WTC11 (cell line): ENCODE measurements around the gene CUL9.

ENCODE experiments used
- NR2C2 ChIP-seq: sonication (generic); formaldehyde crosslinking; IDR thresholded peaks from 2 replicates; pipeline ENCODE4 v1.8.0; 2022; ENCODE audit warnings: mild to moderate bottlenecking, missing genetic modification reagents
- PRDM15 ChIP-seq: sonication (generic); formaldehyde crosslinking; IDR thresholded peaks from 2 replicates; pipeline ENCODE4 v1.8.0; 2022; ENCODE audit warnings: missing genetic modification reagents
- SOX15 ChIP-seq: fragments of 250-450 bp; sonication (Bioruptor Pico); IDR thresholded peaks from 2 replicates; pipeline ENCODE4 v1.9.0; 2021; ENCODE audit warnings: mild to moderate bottlenecking
- TCF7 ChIP-seq: sonication (generic); formaldehyde crosslinking; IDR thresholded peaks from 2 replicates; pipeline ENCODE4 v1.8.0; 2022; ENCODE audit warnings: mild to moderate bottlenecking, low read depth, missing genetic modification reagents, moderate library complexity
- ZBTB21 ChIP-seq: sonication (generic); formaldehyde crosslinking; IDR thresholded peaks from 2 replicates; pipeline ENCODE4 v1.8.1; 2023; ENCODE audit warnings: mild to moderate bottlenecking, missing genetic modification reagents, borderline replicate concordance
- ZNF138 ChIP-seq: sonication (generic); formaldehyde crosslinking; conservative IDR thresholded peaks from 2 replicates; pipeline ENCODE4 v1.8.1; 2022; ENCODE audit warnings: mild to moderate bottlenecking, moderate library complexity, missing genetic modification reagents
- ZNF263 ChIP-seq: sonication (generic); formaldehyde crosslinking; IDR thresholded peaks from 2 replicates; pipeline ENCODE4 v1.8.1; 2022; ENCODE audit warnings: low read depth, mild to moderate bottlenecking, moderate library complexity, missing genetic modification reagents
- ZNF317 ChIP-seq: sonication (generic); formaldehyde crosslinking; IDR thresholded peaks from 2 replicates; pipeline ENCODE4 v1.8.1; 2023; ENCODE audit warnings: low read depth, mild to moderate bottlenecking, moderate library complexity, missing genetic modification reagents, borderline replicate concordance
- ZNF532 ChIP-seq: fragments of 250-450 bp; sonication (Bioruptor Pico); IDR thresholded peaks from 2 replicates; pipeline ENCODE4 v1.9.0; 2021; ENCODE audit warnings: mild to moderate bottlenecking, borderline replicate concordance
- TF ChIP-seq, protein P1 (sequence below): fragments of 200-600 bp; IDR thresholded peaks from 2 replicates; pipeline ENCODE4 v1.8.0; 2022; ENCODE audit warnings: antibody characterized with exemption
- TF ChIP-seq, protein P2 (sequence below): sonication (generic); formaldehyde crosslinking; IDR thresholded peaks from 2 replicates; pipeline ENCODE4 v1.8.0; 2022; ENCODE audit warnings: mild to moderate bottlenecking, missing genetic modification reagents
- TF ChIP-seq, protein P3 (sequence below): sonication (generic); formaldehyde crosslinking; IDR thresholded peaks from 2 replicates; pipeline ENCODE4 v1.8.0; 2023; ENCODE audit warnings: mild to moderate bottlenecking, missing genetic modification reagents

DNA sequence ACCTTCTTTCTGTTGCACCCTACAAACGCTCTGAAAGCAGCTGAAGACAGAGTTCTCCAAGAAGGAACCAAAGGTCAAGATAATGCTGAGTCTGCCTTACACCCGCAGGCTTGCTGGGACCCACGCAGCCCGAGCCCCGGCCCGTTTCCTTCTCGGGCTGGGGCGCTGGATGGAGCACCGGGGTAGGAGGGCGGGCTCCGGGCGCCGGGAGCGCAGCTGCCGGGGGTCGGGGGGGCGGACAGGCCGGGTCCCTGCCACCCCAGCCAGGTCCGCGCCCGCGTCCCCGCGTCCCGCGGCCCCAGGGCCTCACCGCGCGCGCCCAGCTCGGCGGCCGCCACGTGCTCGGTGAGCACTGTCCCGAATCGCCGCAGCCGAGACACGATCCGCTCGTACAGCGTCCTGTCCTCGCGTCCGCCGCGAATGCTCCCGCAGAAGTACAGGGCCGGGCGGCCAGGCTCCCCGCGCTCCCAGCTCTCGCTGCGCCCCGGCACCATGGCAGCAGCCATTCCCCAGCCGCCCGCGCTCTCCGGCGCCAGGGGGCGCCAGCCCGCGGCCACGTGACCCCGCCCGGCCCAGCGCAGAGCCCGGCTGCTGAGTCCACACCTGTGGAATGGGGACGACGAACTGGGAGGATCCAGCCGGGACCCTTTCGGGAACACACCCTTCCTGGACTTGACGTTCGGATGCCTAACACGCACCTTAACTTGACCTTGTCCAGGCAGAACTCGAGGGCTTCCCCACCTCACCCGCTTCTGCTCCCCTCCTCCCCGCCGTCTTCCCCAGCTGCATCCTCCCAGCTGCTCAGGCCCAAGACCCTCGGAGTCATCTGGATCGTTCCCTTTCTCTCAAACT is 47.2 kb downstream of the CUL9 start, which contains the start of gene DNPH1:
- TF ChIP-seq, protein P1, sequence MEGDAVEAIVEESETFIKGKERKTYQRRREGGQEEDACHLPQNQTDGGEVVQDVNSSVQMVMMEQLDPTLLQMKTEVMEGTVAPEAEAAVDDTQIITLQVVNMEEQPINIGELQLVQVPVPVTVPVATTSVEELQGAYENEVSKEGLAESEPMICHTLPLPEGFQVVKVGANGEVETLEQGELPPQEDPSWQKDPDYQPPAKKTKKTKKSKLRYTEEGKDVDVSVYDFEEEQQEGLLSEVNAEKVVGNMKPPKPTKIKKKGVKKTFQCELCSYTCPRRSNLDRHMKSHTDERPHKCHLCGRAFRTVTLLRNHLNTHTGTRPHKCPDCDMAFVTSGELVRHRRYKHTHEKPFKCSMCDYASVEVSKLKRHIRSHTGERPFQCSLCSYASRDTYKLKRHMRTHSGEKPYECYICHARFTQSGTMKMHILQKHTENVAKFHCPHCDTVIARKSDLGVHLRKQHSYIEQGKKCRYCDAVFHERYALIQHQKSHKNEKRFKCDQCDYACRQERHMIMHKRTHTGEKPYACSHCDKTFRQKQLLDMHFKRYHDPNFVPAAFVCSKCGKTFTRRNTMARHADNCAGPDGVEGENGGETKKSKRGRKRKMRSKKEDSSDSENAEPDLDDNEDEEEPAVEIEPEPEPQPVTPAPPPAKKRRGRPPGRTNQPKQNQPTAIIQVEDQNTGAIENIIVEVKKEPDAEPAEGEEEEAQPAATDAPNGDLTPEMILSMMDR: peak; percentile 83
- TF ChIP-seq PRDM15 (CRISPR knock-in tag): peak; percentile 77; the same call in 1 of the 2 replicates
- 0 out of 2 replicates have a peak, but pooled peaks have one; percentile 64 for TF ChIP-seq TCF7 (CRISPR knock-in tag)
- no peak for TF ChIP-seq NR2C2 (CRISPR knock-in tag)
- no peak for TF ChIP-seq ZBTB21 (CRISPR knock-in tag)
- TF ChIP-seq ZNF317: peak; percentile 65; the same call in 1 of the 2 replicates
- TF ChIP-seq ZNF532 (CRISPR knock-in tag): no peak
- no peak for TF ChIP-seq SOX15 (CRISPR knock-in tag)
- no peak for TF ChIP-seq ZNF138
- TF ChIP-seq ZNF263: peak; percentile 86
- TF ChIP-seq, protein P2, sequence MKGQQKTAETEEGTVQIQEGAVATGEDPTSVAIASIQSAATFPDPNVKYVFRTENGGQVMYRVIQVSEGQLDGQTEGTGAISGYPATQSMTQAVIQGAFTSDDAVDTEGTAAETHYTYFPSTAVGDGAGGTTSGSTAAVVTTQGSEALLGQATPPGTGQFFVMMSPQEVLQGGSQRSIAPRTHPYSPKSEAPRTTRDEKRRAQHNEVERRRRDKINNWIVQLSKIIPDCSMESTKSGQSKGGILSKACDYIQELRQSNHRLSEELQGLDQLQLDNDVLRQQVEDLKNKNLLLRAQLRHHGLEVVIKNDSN (CRISPR knock-in tag): peak; percentile 97
- TF ChIP-seq, protein P3, sequence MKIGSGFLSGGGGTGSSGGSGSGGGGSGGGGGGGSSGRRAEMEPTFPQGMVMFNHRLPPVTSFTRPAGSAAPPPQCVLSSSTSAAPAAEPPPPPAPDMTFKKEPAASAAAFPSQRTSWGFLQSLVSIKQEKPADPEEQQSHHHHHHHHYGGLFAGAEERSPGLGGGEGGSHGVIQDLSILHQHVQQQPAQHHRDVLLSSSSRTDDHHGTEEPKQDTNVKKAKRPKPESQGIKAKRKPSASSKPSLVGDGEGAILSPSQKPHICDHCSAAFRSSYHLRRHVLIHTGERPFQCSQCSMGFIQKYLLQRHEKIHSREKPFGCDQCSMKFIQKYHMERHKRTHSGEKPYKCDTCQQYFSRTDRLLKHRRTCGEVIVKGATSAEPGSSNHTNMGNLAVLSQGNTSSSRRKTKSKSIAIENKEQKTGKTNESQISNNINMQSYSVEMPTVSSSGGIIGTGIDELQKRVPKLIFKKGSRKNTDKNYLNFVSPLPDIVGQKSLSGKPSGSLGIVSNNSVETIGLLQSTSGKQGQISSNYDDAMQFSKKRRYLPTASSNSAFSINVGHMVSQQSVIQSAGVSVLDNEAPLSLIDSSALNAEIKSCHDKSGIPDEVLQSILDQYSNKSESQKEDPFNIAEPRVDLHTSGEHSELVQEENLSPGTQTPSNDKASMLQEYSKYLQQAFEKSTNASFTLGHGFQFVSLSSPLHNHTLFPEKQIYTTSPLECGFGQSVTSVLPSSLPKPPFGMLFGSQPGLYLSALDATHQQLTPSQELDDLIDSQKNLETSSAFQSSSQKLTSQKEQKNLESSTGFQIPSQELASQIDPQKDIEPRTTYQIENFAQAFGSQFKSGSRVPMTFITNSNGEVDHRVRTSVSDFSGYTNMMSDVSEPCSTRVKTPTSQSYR (CRISPR knock-in tag): no peak
